CD4-positive, alpha-beta T cell treated with Interleukin-1 beta for 1 hour (primary cell): Measurements from ENCODE around the gene ACAA2.
"Not testable (repeated sequence)": the region's sequence is repeated elsewhere in the genome, so short reads cannot be mapped to it uniquely, and the experiment has no call there.

Experiments used
- DNase-seq, 2 donors: peaks; one replicate each; pipeline ENCODE4 v3.0.0-alpha.2; 2020 to 2022

Gene ACAA2

GRCh38 chr18:49808553-49809191 is 4.7 kb downstream of the ACAA2 start:
- not testable (repeated sequence) for DNase-seq

- no peak for DNase-seq
Measured at GRCh38 chr18:49804096-49804495, 9.2 kb downstream of the ACAA2 start.

- no peak for DNase-seq
Measured at GRCh38 chr18:49802623-49803022, 10.7 kb downstream of the ACAA2 start.

- not testable (repeated sequence) for DNase-seq
Measured at GRCh38 chr18:49800491-49800890, 12.8 kb downstream of the ACAA2 start.

GRCh38 chr18:49799806-49800205 is 13.5 kb downstream of the ACAA2 start:
- DNase-seq: not testable (repeated sequence)

- DNase-seq: no peak
Measured at GRCh38 chr18:49798001-49798400, 15.3 kb downstream of the ACAA2 start.

GRCh38 chr18:49795612-49796552 is 17.5 kb downstream of the ACAA2 start:
- DNase-seq: no peak

- no peak for DNase-seq
Measured at GRCh38 chr18:49794743-49795142, 18.6 kb downstream of the ACAA2 start.

- not testable (repeated sequence) for DNase-seq
Measured at GRCh38 chr18:49789560-49790134, 23.7 kb downstream of the ACAA2 start.

- DNase-seq: no peak
Measured at GRCh38 chr18:49788327-49788898, 24.9 kb downstream of the ACAA2 start.

- DNase-seq: peak in 1 of 2 donors; percentile 39
Measured at GRCh38 chr18:49786019-49786720, 27.2 kb downstream of the ACAA2 start.

- DNase-seq: peak in 1 of 2 donors; percentile 4
Measured at GRCh38 chr18:49784427-49785185, 28.7 kb downstream of the ACAA2 start.

- not testable (repeated sequence) for DNase-seq
Measured at GRCh38 chr18:49783631-49784030, 29.7 kb downstream of the ACAA2 start.

GRCh38 chr18:49778826-49779465 is 34.4 kb downstream of the ACAA2 start:
- DNase-seq: no peak

- DNase-seq: no peak
Measured at GRCh38 chr18:49769047-49769728, 44.1 kb downstream of the ACAA2 start.

- no peak for DNase-seq
Measured at GRCh38 chr18:49768051-49768391, 45.3 kb downstream of the ACAA2 start.

GRCh38 chr18:49767111-49768050 is 46.0 kb downstream of the ACAA2 start:
- no peak for DNase-seq

- DNase-seq: no peak
Measured at GRCh38 chr18:49766646-49767045, 46.7 kb downstream of the ACAA2 start.

GRCh38 chr18:49764032-49764431 is 49.3 kb downstream of the ACAA2 start:
- DNase-seq: no peak

GRCh38 chr18:49763590-49763989 is 49.7 kb downstream of the ACAA2 start:
- no peak for DNase-seq
